HTERT RPE-1 (cell line): ENCODE data around the gene IFIT5.

ENCODE experiments used
- in situ Hi-C: fragments of 300-500 bp; cut with MboI; formaldehyde crosslinking; loops from 4 replicates; pipeline ENCODE4 v1.14.3; 2020; ENCODE audit warnings: low sequenced_read_pairs

The IFIT5 gene

DNA sequence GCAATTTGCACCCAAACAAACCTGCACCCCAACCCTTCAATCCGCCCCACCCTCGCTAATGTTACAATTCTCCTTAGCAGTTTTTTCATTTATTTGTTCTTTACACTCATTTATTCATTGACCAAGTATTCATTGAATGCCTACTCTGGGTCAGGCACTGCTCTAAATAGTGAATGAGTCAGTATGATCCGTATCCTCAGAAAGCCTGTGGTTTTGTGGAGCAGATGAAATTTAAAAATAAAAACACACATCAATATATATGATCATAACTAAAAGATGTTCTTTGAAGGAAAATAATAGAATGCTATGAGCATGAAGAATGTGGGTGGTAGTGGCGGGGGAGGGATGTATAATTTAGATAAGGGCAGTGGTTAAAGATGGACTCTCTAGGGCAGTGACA is 13.3 kb downstream of the IFIT5 start:
- in situ Hi-C loops, result loop anchor here (25.0 kb wide), 1 partner anchor 135 kb away; no protein-coding TSS in a partner anchor

DNA sequence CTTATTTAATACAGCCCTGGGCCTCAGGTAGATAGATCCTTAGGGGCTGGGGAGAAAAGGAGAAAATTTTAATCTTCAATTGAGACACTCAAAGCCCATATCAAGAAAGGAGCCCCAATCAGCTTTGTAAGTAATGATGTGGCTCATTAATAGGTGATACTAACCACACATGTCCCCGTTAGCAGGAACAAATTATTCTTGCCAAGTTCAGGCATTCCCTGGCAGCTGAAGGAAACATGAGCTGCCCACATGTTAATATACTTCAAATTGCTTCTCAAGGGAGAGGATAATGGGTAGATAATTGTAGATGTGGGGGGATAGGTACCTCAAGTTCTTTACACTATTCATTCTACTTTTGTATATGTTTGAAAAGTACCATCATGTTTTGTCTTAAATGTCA is 14.5 kb downstream of the IFIT5 start:
- in situ Hi-C loops, result loop anchor here (25.0 kb wide), 1 partner anchor 133 kb away; no protein-coding TSS in a partner anchor

DNA sequence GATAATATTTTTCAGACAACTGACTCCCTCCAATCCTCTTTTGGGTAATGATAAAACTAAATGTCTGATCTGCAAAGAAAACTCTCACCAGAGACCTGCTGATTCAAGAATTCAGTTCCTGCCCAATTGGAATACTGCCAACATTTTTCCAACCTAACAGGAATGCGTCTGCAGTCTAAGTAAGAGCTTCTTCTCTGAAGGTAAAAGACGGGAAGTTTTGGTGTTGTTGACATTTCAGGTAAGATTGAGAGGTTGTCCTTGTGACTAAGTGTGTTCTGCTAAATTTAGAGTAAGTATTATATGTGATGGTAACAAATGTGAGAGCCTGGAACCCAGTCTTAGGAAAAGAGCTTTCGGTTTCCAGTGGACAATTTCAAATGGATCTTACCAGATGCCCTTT is 17.6 kb downstream of the IFIT5 start:
- in situ Hi-C loops, result loop anchor here (25.0 kb wide), 1 partner anchor 130 kb away; no protein-coding TSS in a partner anchor

DNA sequence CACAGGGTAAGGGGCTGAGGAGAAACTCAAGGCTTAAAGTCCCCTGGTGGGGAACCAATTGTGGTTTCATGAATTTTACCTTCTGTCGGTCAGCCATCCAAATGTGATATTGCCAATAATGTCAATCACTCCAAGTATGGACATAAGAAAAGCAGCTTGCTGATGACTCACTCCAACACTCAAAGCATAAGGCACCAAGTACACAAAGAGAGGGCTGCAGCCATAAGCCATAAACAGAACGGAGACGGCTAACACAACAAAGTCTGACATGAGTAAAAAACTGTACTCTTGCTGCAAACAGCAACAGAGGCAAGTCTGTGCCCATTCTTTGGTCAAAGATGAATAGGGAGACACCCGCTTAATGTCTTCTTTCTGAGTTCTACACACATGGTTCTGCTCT is 24.2 kb downstream of the IFIT5 start:
- in situ Hi-C loops, result loop anchor here (25.0 kb wide), 1 partner anchor 124 kb away; no protein-coding TSS in a partner anchor

DNA sequence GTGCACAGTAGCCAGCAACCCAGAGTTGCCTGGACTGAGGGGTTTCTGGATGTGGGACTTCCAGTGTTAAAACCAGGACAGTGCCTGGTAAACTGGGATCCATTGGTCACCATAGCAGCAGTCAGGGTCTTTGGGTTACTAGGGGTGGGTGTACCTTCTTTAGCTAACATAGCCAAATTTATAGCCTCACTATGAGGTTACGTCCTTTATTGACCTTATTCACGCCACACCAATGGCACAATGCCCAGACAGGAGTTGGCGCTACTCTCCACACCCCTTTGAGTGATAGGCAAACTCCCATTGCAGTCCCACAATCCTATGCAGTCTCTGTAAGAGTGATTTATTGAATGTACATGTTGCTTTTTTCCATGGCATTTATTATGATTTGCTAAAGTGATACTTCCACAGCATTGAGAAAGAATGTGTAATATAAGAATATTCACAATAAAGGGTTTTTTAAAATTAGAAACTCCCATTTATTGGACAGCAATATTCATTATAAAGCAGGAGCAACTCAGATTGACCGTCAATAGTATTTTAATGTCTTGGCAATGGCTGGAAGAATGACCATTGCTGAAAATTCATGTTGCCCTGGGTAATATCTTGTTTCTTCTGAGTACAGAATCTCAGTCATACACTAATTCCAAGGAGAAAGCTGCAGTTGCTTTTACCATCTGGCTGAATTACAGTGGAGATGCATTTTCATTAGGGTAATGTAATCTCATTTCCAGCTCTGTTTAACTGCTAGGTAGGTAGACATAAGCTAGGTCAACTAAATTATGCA is 26.1 kb downstream of the IFIT5 start:
- in situ Hi-C loops, result loop anchor here (25.0 kb wide), 1 partner anchor 122 kb away; no protein-coding TSS in a partner anchor

DNA sequence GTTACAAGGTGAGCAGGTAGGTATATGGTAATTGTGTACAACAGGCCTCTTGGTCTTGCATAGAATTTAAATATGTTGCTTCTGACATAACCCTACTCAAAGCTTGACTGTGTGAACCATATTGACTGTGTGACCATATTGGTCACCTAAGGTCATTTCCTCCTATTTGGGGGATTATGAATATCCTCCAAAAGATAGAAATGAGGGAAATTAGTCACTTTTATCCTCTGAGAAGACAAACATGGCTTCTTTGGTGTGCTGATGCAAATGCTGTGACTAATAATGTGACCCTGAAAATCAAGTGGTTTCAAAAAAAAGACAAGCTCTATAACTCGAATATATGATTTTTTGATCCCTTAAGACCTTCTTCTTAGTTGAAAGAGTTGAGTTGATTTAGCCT is 27.9 kb downstream of the IFIT5 start:
- in situ Hi-C loops, result loop anchor here (25.0 kb wide), 1 partner anchor 120 kb away; no protein-coding TSS in a partner anchor

DNA sequence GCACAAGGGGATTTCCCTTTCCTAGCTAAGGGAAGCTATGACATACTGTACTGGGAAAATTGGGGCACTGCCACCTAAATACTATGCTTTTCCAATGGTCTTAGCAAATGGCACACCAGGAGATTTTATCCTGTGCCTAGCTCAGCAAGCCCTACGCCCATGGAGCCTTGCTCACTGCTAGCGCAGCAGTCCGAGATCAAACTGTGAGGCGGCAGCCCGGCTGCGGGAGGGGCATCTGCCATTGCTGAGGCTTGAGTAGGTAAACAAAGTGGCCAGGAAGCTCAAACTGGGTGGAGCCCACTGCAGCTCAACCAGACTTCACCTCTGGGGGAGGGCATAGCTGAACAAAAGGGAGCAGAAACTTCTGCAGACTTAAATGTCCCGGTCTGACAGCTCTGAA is 30.5 kb downstream of the IFIT5 start:
- in situ Hi-C loops, result loop anchor here (25.0 kb wide), 1 partner anchor 117 kb away; no protein-coding TSS in a partner anchor

DNA sequence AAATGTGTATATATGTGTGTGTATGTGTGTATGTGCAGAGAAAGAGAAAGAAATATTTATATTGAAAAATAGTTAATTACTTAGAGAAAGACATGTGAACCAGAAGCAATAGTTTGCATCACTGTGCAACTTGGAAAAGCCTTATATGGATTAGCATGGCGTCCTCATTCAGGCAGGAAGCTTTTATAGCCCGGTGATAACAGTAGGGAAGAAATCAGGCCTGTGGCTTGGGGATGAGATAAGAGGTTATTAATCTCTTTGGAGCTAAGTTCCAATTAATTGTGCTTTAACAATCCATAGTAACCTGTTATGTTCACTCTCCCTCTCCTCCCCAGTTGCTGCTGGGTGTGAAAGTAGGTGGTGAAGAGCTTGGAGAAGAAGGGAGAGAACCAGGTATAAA is 36.5 kb downstream of the IFIT5 start:
- in situ Hi-C loops, result no loop called here

DNA sequence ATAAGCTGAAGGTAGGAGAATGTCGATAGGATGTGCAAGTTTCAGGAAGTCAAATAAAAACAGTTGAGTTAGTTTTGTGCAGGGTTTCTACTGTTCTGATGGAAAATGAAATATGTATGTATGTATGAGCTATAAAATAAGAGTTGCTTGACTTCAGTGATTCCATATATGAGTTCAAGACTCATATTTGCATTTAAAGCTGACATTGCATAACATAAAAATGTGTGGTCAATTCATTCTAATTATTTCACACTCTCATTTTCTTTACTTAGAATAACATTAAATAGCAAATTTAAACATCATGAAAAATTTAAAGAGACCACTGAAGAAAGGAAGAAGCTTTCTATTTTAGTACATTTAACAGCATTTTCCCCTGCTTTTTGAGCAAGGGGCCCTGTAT is 37.8 kb downstream of the IFIT5 start:
- in situ Hi-C loops, result no loop called here

DNA sequence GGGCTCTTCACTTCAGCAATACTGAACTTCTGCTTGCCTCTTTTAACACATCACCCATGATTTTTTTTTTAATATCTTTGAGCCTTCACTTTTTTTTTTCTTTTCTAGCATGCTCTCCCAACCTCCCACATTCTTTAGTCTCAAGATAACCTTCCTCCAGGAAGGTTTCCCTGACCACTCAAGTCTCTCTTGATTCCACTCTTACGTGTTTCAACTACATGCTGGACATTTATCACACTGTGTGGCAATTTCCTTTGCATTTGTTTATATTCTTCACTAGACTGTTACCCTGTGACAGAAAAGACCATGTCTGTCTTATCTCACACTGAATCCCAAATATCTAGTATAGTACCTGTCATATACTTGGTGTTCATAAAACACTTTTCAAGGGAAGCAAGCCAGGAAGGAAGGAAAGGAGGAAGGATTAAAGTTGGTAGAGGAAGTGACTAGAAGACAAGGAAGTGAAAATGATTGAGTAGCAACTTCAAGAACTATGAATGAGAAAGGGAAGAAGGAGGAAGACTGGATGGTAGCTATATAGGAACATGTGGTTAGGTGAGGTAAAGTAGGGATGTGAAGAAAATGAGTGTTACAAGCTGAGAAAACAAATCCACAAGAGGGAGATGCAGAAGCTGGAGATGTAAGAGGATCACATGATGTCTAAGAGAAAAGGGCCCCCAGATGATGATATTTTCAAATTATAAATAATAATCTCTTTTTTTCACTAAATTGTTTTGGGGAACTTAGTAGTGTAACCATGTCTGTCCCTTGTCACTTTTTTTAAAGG is 40.4 kb downstream of the IFIT5 start:
- in situ Hi-C loops, result no loop called here

DNA sequence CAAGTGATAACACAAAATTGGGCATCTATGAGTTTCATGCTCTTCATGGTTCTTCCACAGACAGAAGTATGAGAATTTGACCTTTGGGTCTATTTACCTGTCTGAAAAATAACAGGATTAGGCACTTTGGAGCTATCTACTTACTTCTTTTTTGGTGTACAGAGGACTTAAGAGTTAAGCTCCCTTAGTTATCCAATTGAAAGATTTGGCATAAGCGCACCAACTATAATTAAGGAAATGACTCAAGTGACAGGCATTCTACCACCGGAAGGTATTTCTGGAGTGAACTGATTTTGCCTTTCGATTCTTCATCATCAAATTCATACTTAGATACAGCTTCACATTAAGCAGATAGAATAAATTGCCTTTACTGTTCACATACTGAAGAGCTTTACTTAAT is 43.9 kb downstream of the IFIT5 start:
- in situ Hi-C loops, result no loop called here

DNA sequence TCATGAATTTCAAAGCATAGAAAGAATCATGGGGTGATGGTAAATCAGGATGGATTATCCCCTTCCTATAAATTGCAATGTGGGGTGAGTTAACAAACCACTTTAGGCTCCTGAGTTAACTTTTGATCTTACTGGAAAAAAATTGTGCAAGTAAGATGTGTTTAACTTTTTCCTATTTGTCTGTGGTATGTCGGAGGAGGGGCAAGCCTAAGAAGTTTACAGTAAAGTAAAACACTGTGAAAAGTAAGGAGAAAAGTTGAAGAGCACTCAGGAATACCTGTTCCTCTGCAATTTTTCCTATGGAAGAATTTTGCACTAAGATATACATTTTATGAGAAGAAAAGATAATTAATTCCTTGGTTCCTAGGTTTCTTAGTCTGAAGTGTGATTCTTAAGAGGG is 44.4 kb downstream of the IFIT5 start:
- in situ Hi-C loops, result no loop called here

DNA sequence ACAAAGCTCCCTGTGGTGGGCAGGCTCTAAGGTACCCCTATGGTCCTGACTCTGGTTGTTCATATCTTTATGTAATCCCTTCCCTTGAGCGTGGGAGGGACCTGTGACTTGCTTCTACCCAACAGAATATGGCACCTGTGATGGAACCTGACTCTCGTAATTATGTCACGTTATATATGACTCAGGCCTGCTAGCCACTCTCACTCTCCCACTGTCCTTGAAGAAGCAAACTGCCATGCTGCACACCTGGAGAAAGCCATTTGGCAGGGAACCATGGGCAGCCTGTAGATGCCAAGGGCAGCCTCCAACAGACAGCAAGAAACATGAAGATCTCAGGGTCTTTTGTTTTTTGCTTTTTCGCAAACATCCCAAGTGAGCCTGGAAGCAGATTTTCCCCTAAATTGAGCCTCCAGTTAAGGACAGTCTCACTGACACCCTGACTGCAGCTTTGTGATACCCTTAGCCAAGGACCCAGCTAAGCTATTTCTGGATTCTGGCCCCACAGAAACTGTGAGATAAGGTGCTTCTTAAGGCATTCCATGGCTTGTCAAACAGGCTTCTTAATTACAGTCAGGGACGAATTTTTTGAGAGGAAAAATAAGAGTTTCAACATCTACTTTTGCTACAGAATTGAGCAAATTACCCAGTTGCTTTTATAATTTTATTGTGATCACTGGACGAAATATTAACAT is 49.6 kb downstream of the IFIT5 start:
- in situ Hi-C loops, result no loop called here

DNA sequence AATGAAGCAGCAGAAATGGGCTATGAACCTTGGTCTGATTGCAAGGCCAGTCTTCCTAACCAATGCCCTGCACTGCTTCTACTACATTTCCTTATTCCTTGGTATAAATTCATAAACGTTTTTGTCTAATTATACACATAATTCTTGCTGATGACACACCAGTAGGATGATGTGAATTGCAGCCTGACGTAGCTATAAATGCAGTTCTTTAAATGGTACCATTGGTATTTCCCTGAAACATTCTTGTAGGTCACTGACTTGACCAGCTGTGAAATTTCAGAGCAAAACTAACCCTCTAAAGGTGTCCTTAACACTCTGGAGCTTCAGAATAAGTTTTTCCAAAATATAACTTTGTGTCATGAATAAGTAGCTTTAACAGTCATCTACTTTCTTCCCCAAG is 50.8 kb downstream of the IFIT5 start:
- in situ Hi-C loops, result no loop called here

DNA sequence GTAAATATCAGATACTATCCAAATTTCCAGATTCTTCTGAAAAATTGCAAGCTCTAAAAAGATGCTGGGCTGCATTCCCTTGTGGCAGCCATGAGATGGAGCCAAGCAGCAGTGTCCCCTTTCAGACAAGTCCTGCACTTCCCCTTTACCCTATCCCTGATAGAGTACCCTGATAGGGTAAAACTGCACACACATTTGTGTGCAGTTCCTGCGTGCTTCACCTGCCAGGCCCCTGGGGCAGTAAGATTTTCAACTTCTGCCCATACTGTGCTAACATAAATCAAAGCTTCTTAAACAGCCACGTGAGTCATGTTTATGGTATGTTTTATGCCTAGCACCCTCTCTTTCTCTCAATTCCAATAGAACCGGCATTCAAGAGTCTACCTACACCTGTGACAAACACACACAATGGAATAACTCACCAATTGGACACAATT is 52.2 kb downstream of the IFIT5 start:
- in situ Hi-C loops, result no loop called here

DNA sequence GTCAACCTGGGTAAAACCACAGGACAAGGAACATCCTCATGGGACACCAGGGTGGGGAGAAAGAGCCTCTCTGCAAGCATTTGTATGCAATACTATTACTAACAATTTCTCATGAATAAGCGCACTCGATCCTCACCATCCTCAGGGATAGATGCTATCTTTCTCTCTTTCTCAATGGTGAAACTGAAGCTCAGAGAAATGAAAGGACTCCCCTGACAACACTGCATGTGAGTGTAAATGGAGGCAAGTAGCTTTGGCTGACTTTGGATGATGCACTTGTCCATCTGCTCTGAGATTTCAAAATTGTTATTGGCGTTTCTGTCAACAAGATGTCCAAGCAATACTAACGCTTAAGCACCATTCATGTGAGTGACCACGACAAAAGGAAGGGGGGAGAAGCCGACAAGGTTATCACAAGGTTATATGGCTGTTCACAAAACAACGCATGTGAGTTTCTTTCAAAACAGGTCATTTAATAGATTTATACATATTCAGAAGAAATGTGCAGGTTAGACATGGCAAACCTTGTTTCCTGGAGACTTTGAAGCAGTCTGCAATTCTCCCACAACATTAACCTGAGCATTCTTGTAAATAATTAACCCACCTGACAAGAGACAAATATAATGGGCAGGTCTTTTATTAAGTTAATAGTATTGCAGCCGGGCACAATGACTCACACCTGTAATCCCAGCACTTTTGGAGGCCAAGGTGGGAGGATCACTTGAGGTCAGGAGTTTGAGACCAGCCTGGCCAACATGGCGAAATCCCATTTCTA is 54.0 kb downstream of the IFIT5 start:
- in situ Hi-C loops, result no loop called here

DNA sequence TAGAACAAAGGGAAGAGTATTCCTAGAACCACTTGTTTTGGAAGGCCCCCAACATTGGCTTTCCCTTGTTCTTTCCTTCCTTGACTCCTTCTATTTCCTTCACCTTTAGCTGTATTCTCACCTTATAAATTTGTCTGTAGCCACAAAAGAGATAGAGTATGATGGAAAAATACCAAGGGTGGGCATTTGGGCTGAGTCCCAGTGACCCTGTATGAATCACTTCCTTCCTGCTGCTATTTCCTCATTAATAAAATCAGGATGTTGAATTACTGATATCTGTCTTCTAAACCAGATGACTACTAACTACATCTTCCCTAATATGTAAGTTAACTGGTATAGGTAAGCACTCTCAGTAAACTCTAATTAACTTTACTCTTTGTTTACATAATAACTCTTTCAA is 55.1 kb downstream of the IFIT5 start:
- in situ Hi-C loops, result no loop called here
